Sigmoid colon (tissue), 7 donors: Measurements from ENCODE around the gene ADCK2. TPM values are rescaled to one million over a fixed set of nuclear protein-coding genes. Genes with fewer than 3 reads are reported as not detected.

ENCODE experiments used
- DNase-seq: peaks from one replicate; pipeline ENCODE4 v3.0.0-alpha.2; 2019
- H3K27ac ChIP-seq, 4 donors: fragments of 200-600 bp; sonication (generic); one replicate each; pipeline ENCODE4 v1.5.1; 2016 to 2019; ENCODE audit warnings: mild to moderate bottlenecking in 1 of 4
- H3K27me3 ChIP-seq, 3 donors: fragments of 200-600 bp; sonication (generic); one replicate each; pipeline ENCODE4 v1.5.1; 2019; ENCODE audit warnings: mild to moderate bottlenecking in 1 of 3
- H3K36me3 ChIP-seq, 4 donors: fragments of 200-600 bp; sonication (generic); one replicate each; pipeline ENCODE4 v1.5.1; 2016 to 2019
- H3K4me1 ChIP-seq, 4 donors: fragments of 200-600 bp; sonication (generic); one replicate each; pipeline ENCODE4 v1.5.1; 2017 to 2019
- H3K4me3 ChIP-seq, 4 donors: fragments of 200-600 bp; sonication (generic); one replicate each; pipeline ENCODE4 v1.5.1; 2017 to 2019; ENCODE audit warnings: mild to moderate bottlenecking in 2 of 4, moderate library complexity in 1 of 4
- H3K9me3 ChIP-seq, 4 donors: fragments of 200-600 bp in 3 of 4; sonication (generic) in 3 of 4; one replicate each; pipeline versions ENCODE4 v1.5.1 to v1.6.1; 2013 to 2019
- CTCF ChIP-seq, 4 experiments: fragments of 450-650 bp in 3 of 4; fragments of 200-600 bp in 1 of 4; IDR thresholded peaks; one replicate each; pipeline ENCODE4 v1.5.1; 2016 to 2019; ENCODE audit warnings: antibody characterized with exemption in 4 of 4, mild to moderate bottlenecking in 3 of 4, moderate library complexity in 2 of 4
- EP300 ChIP-seq, 4 donors: sonication (generic); formaldehyde crosslinking; IDR thresholded peaks; one replicate each; pipeline ENCODE4 v1.6.1; 2017; ENCODE audit warnings: antibody characterized with exemption in 4 of 4
- POLR2A ChIP-seq, 2 donors: fragments of 450-650 bp; IDR thresholded peaks; one replicate each; pipeline ENCODE4 v1.6.1; 2016; ENCODE audit warnings: antibody characterized with exemption in 2 of 2, mild to moderate bottlenecking in 2 of 2, moderate library complexity in 2 of 2
- POLR2AphosphoS5 ChIP-seq, 4 donors: sonication (generic); formaldehyde crosslinking; IDR thresholded peaks; one replicate each; pipeline ENCODE4 v1.6.1; 2017; ENCODE audit warnings: antibody characterized with exemption in 4 of 4
- WGBS, 2 donors: extraction: QIAGEN DNeasy Blood & Tissue Kit; methylation state at CpG; one replicate each; pipeline ENCODE4 v1.1.7; 2013; 5-methylcytosine and 5-hydroxymethylcytosine counted together
- intact Hi-C: fragments of 100-400 bp; cut with DNase I; formaldehyde crosslinking; loops from one replicate; pipeline ENCODE4 v1.15.1; 2023
- polyA plus RNA-seq, 3 donors: library from polyadenylated mRNA; stranded (reverse); fragments of 200-250 nt; gene quantifications; one replicate each; pipeline ENCODE4 v1.2.3, GENCODE V29; 2013
- total RNA-seq, 4 donors: library from RNA; depleted of rRNA; stranded (reverse); fragments of >200 nt; gene quantifications; one replicate each; pipeline ENCODE4 v1.1.0, GENCODE V29; 2016
- donor health status: healthy with polysubstance abuse.
- donor health status: Bipolar disorder and iron deficiency.
- donor health status: healthy.

The ADCK2 gene
- total and polyA plus RNA-seq, 7 donors, result 14.8 to 24.0 (median 20.5) TPM

- intact Hi-C loops, result no loop called here
- H3K27ac ChIP-seq, result peak overlapping the region; percentile 79 to 94 (median 83)
- H3K4me1 ChIP-seq, result peaks cover 0 to 49% (median 34%) of the 10 kb centered on the region in 4 donors
- peaks cover 0 to 34% (median 21%) of the 10 kb centered on the region in 3 donors for H3K27me3 ChIP-seq
- TF ChIP-seq POLR2AphosphoS5 (IDR thresholded peaks at IDR 0.05) (peak in 1 of 4 donors; percentile 4), CTCF (IDR thresholded peaks at IDR 0.05) (no peak)
- H3K36me3 ChIP-seq, result no peaks in the 10 kb centered on the region
- peak; percentile 87 for DNase-seq
- peak overlapping the region in 2 of 4 donors; percentile 48 to 70 for H3K4me3 ChIP-seq
- no peaks in the 10 kb centered on the region for H3K9me3 ChIP-seq
- WGBS, 2 donors, result 79 to 81% methylated on average over 6 of the region's 6 CpGs
Observed at GRCh38 chr7:140638173-140638791, 34.5 kb upstream of the ADCK2 start.

- TF ChIP-seq EP300 (IDR thresholded peaks at IDR 0.05) (no peak), POLR2AphosphoS5 (IDR thresholded peaks at IDR 0.05) (peak in 1 of 4 donors; percentile 29), POLR2A (IDR thresholded peaks at IDR 0.05) (no peak)
- peak; percentile 82 for DNase-seq
- peaks cover 0 to 49% (median 34%) of the 10 kb centered on the region in 4 donors for H3K4me1 ChIP-seq
Observed at GRCh38 chr7:140639366-140640053, 33.2 kb upstream of the ADCK2 start.

GRCh38 chr7:140640060-140640637 lies 32.6 kb upstream of the ADCK2 start:
- Histone ChIP-seq H3K9me3 (no peaks in the 10 kb centered on the region), H3K27me3 (peaks cover 0 to 34% (median 21%) of the 10 kb centered on the region in 3 donors), H3K27ac (peak overlapping the region; percentile 79 to 94 (median 83)), H3K36me3 (no peaks in the 10 kb centered on the region), H3K4me3 (peak overlapping the region; percentile 24 to 70 (median 56)), H3K4me1 (peaks cover 0 to 49% (median 34%) of the 10 kb centered on the region in 4 donors)
- TF ChIP-seq POLR2AphosphoS5 (IDR thresholded peaks at IDR 0.05) (peak in 1 of 4 donors; percentile 9), CTCF (IDR thresholded peaks at IDR 0.05) (no peak)
- WGBS, 2 donors, result 1% methylated on average over 74 of the region's 74 CpGs
- peak; percentile 80 for DNase-seq
- intact Hi-C loops, result no loop called here

More at GRCh38 chr7:140639366-140640053, 33.2 kb upstream of the ADCK2 start:
- Histone ChIP-seq H3K27me3 (peaks cover 0 to 34% (median 21%) of the 10 kb centered on the region in 3 donors), H3K9me3 (no peaks in the 10 kb centered on the region), H3K36me3 (no peaks in the 10 kb centered on the region), H3K4me3 (peak overlapping the region; percentile 24 to 70 (median 56)), H3K27ac (peak overlapping the region; percentile 79 to 94 (median 83))
- intact Hi-C loops, result no loop called here
- 21 to 41% methylated on average over 15 of the region's 15 CpGs for WGBS, 2 donors

GRCh38 chr7:140640727-140641523 lies 31.8 kb upstream of the ADCK2 start, which contains the start of gene DENND2A:
DENND2A (minus strand) TSS chr7:140640813; CDS start chr7:140602397, 38,416 bp downstream.
- TF ChIP-seq CTCF (IDR thresholded peaks at IDR 0.05), result no peak
- TF ChIP-seq POLR2AphosphoS5 (IDR thresholded peaks at IDR 0.05), result peak; percentile 11 to 66 (median 32)
- peak in 1 of 4 donors; percentile 17 for TF ChIP-seq EP300 (IDR thresholded peaks at IDR 0.05)
- DNase-seq, result peak; percentile 93
- H3K27me3 ChIP-seq, result peaks cover 0 to 34% (median 21%) of the 10 kb centered on the region in 3 donors
- peak within 1 kb of the TSS; percentile 32 to 70 (median 56) for H3K4me3 ChIP-seq
- 8 to 14% methylated on average over 78 of the region's 78 CpGs for WGBS, 2 donors
- intact Hi-C loops, result no loop called here
- no peaks in the 10 kb centered on the region for H3K36me3 ChIP-seq
- peaks cover 0 to 44% (median 32%) of the 10 kb centered on the region in 4 donors for H3K4me1 ChIP-seq
- peak within 1 kb of the TSS; percentile 79 to 94 (median 83) for H3K27ac ChIP-seq
- no peaks in the 10 kb centered on the region for H3K9me3 ChIP-seq
